ENCODE measurements around the gene EEF1E1.
"Not testable (repeated sequence)": the region's sequence is repeated elsewhere in the genome, so short reads cannot be mapped to it uniquely, and the experiment has no call there.

Gene EEF1E1

DNA sequence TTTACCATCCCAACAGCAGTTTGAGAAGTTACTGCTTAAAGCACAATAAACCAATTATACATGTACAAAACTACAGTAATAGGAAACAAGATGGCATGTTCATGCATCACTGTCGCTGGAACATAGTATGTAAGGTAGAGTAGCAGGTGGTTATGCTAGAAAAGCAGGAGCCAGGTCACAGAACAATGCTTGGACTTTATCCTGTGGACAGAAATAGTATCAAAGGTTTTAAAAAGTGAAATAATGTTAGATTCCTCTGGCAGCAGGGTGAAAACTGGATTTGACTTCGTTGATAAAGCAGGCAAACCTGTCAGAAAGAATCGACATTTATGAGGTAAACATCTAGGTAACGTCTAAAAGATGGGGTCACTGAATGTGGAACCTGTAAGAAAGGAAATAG, 40.6 kb downstream of the EEF1E1 start:
- no peak for DNase-seq

DNA sequence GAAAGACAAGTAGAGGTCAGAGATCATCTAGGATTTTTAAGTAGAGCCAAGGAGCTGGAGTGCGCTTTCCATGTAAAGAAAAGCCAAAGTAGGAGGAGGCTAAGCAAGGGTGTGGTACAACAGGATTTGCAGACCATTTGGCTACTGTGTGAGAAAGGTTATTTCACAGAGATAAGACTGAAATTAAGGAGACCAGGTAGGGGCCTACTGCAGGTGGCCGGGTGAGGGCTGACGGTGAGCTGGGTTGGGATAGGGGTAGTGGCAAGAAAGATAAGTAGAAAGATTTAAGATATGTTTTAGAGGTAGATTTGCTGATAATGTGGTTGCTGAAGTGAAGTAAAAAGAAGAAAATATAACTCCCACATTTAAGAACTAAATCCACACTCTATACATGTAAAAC, 42.0 kb downstream of the EEF1E1 start:
- DNase-seq: no peak

DNA sequence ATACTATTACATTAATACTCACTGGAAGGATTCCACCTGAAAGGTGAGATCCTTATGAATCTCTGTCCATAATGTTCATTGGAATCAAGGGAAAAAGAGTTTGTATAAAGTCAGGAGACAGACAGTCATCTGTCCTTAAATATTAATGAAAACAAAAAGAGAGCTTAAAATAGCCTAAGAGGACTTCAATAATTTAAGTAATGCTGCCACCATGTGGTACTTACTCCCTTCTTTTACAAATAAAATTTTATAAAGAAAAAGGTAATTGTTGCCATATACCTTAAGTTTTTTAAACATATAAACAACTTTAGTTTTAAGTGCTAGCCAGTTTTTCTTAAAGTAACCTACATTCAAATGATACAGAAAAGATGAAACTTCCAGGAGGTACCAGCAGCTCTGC, 43.2 kb downstream of the EEF1E1 start:
- DNase-seq: no peak

DNA sequence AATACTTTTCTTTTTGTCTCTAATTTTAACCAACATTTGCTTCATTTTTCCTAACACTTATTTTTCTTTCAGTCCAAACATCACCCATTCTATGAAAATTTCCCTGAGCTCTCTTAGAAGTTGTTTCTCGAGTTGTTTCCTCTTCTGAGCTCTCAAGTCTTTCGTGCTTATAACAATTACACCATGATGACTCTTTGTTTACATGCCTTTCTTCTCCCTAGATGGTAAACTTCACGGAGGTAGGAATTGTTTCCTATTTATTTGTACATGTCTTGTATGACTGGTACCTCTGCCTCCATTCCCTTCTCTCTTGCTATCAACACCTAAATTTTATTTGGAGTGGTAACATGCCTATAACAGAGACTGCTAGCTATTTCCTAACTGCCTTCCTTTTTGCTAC, 44.6 kb downstream of the EEF1E1 start:
- DNase-seq: no peak

DNA sequence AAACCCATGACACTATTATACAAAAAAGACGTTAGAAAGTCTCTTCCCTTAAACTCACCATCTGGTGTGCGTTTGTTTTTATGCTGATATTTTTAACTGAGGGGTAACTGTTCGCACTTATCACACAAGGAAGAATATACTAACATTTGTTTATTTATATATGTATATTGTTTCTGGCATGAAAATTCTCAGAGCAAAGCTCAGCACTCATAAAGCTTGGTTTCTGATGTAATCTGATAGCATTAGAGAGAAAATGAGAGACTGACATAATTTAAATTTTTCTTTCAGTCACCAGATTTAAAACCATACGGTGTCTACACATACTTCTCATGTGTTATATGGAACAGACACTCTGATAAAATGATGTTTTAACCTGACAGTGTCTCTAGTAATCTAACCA, 45.1 kb downstream of the EEF1E1 start:
- no peak for DNase-seq

DNA sequence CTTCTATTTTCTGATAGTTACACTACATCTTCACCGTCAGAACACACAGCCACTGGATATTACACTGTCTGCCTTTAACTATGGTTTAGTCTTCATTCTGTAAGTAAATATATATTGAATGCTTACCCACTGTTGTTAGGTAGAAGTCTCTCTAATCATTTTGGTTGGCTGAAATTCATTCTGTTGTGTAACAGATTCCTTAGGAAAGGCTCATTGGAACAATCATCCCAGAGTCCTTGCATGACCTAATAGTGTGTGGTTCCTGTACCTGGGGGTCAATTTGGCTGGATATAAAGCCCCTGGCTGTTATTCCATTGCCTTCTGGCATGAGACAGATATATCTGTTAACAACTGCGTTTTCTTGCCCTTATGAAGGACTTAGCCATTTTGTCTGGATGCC, 48.1 kb downstream of the EEF1E1 start:
- DNase-seq: no peak

DNA sequence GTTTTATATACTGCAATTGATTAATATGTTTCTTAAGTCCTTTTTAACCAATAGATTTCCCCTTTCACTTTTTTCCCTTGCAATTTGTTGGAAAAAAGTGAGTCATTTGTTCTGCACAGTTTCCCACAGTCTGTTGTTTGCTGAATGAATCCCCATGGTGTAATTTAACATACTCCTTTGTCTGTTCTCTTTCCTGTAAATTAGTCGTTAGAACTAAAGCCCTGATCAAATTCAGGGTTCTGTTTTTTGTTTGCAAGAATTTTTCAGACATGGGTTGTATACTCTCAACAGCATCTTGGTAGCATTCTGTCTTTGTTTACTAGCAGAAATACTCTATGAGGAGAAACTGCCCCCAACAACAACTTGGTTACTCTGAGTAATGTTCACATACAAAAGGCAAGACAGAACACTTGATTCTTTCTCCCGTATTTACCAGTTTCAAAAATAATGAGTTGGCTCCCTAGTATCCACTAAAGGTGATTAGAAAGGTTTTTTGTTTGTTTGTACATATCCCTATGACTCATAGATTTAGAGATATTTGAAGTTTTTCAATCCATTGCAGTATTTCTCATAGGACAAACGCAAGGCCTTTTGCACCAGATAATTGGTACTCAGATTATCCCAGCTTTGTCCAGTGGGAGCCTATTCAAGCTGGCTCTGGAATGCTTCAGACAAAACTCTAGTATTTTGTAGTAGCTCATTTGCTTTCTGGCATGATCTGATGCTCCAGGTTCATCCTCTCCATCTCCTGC, 54.6 kb downstream of the EEF1E1 start:
- DNase-seq: no peak

DNA sequence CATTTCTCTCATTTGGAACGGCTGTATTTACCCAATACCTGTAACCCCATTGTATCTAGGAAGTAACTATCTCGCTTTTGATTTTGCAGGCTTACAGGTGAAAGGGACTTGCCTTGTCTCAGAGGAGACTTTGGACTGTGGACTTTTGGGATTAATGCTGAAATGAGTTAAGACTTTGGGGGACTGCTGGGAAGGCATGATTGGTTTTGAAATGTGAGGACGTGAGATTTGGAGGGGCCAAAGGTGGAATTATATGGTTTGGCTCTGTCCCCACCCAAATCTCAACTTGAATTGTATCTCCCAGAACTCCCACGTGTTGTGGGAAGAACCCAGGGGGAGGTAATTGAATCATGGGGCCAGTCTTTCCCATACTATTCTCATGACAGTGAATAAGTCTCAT, 56.6 kb downstream of the EEF1E1 start:
- not testable (repeated sequence) for DNase-seq

DNA sequence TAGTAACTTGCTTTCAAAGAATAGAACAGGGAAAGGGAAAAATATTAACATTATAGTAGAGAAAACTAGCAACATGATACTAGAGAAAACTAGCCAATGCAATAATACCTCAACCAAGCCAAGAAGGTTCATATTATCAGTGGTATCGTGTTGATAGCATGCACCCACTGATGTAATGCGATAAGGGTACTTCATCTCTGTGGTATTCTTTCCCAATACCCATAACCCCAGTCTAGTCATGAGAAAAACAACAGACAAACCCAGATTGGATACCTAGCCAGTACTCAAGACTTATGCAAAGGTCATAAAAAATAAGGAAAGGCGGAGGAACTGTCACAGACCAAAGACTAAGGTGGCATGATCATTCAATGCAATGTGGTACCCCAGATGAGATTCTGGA, 59.1 kb downstream of the EEF1E1 start:
- DNase-seq: no peak

DNA sequence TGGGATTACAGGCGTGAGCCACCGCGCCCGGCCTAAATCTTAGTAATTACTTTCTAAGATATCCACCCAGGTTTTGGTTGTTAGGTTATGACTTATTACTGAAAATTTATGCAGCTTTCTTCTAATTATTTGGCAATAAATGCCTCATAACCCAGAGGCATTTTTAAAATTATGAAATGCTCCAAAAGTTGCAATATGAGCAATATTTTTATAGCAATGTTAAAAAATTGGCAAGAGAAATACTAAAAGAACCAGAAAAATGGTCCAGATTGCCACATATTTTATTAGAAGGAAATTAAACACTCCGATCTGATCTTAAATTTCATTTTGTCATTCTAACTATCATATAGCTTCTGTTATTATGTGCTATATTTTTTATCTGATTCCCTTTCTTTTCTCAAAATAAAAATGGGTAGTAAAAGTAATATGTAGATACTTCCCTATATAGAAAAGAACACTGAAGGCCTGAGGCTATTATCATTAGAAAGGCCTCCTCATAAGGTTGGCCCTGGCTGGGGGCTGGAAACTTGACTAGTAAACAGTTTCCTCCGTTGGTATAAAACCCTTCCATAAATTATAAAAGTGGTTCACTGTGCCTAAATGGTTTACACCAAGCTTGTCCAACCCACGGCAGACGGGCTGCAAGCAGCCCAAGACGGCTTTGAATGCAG, 60.3 kb downstream of the EEF1E1 start:
- DNase-seq: no peak

DNA sequence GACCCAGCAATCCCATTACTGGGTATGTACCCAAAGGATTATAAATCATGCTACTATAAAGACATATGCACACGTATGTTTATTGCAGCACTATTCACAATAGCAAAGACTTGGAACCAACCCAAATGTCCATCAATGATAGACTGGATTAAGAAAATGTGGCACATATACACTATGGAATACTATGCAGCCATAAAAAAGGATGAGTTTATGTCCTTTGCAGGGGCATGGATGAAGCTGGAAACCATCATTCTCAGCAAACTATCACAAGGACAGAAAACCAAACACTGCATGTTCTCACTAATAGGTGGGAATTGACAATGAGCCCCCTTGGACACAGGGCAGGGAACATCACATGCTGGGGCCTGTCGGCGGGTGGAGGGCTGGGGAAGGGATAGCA, 68.2 kb downstream of the EEF1E1 start:
- DNase-seq: not testable (repeated sequence)

DNA sequence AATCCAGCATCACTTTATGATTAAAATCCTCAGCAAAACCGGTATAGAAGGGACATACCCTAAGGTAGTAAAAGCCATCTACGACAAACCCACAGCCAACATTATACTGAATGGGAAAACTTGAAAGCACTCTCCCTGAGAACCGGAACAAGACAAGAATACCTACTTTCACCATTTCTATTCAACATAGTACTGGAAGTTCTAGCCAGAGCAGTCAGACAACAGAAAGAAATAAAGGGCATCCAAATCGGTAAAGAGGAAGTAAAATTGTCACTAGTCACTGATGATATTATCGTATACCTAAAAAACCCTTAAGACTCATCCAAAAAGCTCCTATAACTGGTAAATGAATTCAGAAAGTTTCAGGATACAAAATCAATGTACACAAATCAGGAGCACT, 71.4 kb downstream of the EEF1E1 start:
- DNase-seq: no peak
